ENCODE measurements around the gene ASPG.

ASPG gene

DNA sequence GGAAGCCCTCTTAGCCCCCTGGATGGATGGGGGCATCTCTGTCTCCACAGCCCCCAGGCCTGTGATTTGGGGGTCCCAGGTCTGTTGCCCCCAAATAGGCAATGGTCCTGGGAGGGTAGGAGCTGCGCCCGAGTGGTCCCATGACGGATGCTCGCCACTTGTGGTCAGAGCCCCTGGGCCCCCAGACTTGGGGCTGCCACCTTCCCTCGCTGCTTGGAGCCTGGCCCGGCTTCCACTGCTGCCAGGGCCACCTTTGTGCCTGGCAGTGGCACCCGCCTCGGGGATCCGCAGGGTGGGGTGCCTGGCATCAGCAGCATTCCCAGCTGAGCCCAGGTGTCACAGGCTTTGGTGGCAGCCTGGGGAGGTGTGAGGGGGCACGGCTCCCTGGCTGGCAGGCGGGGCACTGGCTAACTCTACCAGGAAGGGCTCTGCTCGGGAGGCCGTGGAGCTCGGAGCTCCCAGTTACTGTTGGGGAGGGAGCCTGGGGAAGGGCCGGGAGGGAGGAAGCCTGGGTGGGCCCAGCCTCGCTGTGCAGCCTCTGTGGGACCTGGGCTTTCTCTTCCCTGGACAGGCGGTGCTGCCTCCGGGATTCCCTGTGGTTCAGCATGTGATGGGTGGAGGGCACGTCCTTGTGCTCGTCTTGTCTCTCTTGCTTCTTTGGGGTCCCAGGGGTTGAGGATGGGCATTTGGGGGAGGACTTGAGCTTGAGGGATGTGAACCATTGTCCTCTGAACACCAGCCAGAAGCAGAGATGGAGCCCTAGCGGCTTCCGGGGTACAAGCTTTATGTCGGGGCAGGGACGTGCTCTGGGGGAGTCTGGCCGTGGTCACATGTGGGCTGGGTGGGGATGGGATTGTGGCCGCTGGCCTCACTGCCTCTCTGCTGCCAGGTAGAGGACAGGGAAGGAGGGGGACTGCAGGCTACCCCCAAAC lies 58.3 kb downstream of the ASPG start:
- Histone ChIP-seq H3K9ac (ENCODE audit: low read length) (no peak overlapping the region), H3K9me2 (replicated peaks; ENCODE audit: insufficient read depth, low read length) (no peaks in the 10 kb centered on the region), H3K79me2 (ENCODE audit: low read length) (no peaks in the 10 kb centered on the region), H3F3A (ENCODE audit: insufficient read depth, low read length) (no peaks in the 10 kb centered on the region), H3K4me2 (ENCODE audit: low read depth, low read length) (no peak overlapping the region), H3K27ac (ENCODE audit: low read length) (no peak overlapping the region), H3K27me3 (replicated peaks; ENCODE audit: insufficient read depth, low read length) (peaks cover 22% of the 10 kb centered on the region), H3K4me1 (ENCODE audit: low read length) (no peaks in the 10 kb centered on the region), H3K9me3 (replicated peaks; ENCODE audit: insufficient read depth, low read length) (no peaks in the 10 kb centered on the region), H2AFZ (ENCODE audit: low read length) (no peak overlapping the region), H3K4me3 (ENCODE audit: low read length) (no peak overlapping the region), H3K36me3 (replicated peaks; ENCODE audit: insufficient read depth, low read length) (no peaks in the 10 kb centered on the region), H4K20me1 (ENCODE audit: insufficient read depth, low read length) (no peaks in the 10 kb centered on the region)
- no peak for DNase-seq
- no peak for TF ChIP-seq EZH2 (optimal IDR thresholded peaks at IDR 0.05; ENCODE audit: low read depth, low read length)
- TF ChIP-seq, protein P1, sequence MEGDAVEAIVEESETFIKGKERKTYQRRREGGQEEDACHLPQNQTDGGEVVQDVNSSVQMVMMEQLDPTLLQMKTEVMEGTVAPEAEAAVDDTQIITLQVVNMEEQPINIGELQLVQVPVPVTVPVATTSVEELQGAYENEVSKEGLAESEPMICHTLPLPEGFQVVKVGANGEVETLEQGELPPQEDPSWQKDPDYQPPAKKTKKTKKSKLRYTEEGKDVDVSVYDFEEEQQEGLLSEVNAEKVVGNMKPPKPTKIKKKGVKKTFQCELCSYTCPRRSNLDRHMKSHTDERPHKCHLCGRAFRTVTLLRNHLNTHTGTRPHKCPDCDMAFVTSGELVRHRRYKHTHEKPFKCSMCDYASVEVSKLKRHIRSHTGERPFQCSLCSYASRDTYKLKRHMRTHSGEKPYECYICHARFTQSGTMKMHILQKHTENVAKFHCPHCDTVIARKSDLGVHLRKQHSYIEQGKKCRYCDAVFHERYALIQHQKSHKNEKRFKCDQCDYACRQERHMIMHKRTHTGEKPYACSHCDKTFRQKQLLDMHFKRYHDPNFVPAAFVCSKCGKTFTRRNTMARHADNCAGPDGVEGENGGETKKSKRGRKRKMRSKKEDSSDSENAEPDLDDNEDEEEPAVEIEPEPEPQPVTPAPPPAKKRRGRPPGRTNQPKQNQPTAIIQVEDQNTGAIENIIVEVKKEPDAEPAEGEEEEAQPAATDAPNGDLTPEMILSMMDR (IDR thresholded peaks at IDR 0.05; ENCODE audit: low read length): no peak
- TF ChIP-seq EZH2phosphoT487 (IDR thresholded peaks at IDR 0.05; ENCODE audit: low read length): no peak

DNA sequence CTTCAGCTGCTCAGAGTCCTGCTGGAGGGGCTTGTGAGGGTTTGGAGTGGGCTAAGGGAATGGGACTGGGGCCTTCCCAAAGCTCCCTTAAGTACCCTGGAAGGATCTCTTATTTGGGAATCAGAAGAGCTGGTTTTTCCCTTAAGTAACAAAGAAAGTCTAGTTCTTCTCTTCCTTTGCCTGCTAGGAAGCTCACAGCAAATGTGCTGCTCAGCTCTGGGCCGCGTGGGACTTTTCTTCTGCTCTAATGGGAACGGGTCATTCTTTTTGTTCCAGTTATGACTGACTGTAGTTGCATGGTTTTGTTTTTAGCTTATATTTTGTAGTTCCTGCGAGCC lies 58.9 kb downstream of the ASPG start:
- Histone ChIP-seq H3K36me3 (replicated peaks; ENCODE audit: insufficient read depth, low read length) (no peaks in the 10 kb centered on the region), H3K4me3 (ENCODE audit: low read length) (no peak overlapping the region), H3K79me2 (ENCODE audit: low read length) (no peaks in the 10 kb centered on the region), H3K9me2 (replicated peaks; ENCODE audit: insufficient read depth, low read length) (no peaks in the 10 kb centered on the region), H3K9ac (ENCODE audit: low read length) (no peak overlapping the region), H3F3A (ENCODE audit: insufficient read depth, low read length) (no peaks in the 10 kb centered on the region), H4K20me1 (ENCODE audit: insufficient read depth, low read length) (no peaks in the 10 kb centered on the region), H2AFZ (ENCODE audit: low read length) (no peak overlapping the region), H3K27ac (ENCODE audit: low read length) (no peak overlapping the region), H3K4me2 (ENCODE audit: low read depth, low read length) (no peak overlapping the region), H3K27me3 (replicated peaks; ENCODE audit: insufficient read depth, low read length) (peaks cover 22% of the 10 kb centered on the region), H3K4me1 (ENCODE audit: low read length) (no peaks in the 10 kb centered on the region), H3K9me3 (replicated peaks; ENCODE audit: insufficient read depth, low read length) (no peaks in the 10 kb centered on the region)
- TF ChIP-seq EZH2phosphoT487 (IDR thresholded peaks at IDR 0.05; ENCODE audit: low read length): no peak
- no peak for TF ChIP-seq EZH2 (optimal IDR thresholded peaks at IDR 0.05; ENCODE audit: low read depth, low read length)
- TF ChIP-seq, protein P1 (IDR thresholded peaks at IDR 0.05; ENCODE audit: low read length): no peak
- no peak for DNase-seq

DNA sequence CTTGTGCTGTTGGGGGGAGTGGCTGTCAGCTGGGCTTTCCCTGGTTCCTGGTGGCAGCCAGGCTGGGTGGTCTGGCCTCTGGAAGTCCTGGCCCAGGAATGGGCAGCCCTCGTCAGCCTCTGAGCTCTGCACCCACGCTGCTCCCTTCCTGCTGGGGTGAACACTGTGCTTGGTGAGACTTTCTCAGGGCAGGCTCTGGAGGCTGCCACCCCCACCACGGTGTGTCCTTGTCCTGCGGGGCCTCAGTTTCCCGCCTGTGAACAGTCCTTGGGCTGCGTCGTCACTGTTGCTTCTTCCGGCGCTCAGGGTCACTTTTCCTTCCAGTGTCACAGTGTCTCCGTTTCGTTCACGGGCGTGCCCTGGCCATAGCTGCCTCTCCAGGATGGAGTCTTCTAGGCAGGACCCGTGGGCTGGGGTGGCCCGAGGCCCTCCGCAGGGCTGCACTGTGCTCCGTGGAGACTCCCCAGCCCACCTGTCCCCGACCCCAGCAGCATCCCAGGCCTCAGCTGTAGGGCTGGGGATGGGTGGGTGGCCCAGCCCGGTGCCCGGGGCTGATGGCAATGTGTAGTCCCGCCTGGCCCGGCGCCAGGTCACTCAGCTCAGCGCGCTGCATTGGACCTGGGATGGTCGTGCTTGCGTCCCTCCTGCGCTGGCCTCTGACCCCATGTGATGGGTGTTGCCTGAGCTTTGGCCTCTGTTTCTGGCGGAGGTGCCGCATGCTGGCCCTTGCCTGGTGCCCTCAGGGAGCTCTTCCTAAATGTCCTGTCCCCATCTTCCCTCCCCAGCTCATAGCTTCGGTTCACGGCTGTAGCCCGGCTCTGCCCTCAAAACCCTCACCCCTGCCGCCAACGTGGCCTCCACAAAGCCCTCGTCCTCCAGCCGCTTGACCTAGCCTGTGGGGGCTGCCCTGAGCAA lies 59.7 kb downstream of the ASPG start:
- H3K4me2 ChIP-seq (ENCODE audit: low read depth, low read length): no peak overlapping the region
- no peaks in the 10 kb centered on the region for H4K20me1 ChIP-seq (ENCODE audit: insufficient read depth, low read length)
- H3K36me3 ChIP-seq (replicated peaks; ENCODE audit: insufficient read depth, low read length): no peaks in the 10 kb centered on the region
- no peak for TF ChIP-seq EZH2 (optimal IDR thresholded peaks at IDR 0.05; ENCODE audit: low read depth, low read length)
- no peak for TF ChIP-seq EZH2phosphoT487 (IDR thresholded peaks at IDR 0.05; ENCODE audit: low read length)
- TF ChIP-seq, protein P1 (IDR thresholded peaks at IDR 0.05; ENCODE audit: low read length): no peak
- H3K9me2 ChIP-seq (replicated peaks; ENCODE audit: insufficient read depth, low read length): no peaks in the 10 kb centered on the region
- no peaks in the 10 kb centered on the region for H3K9me3 ChIP-seq (replicated peaks; ENCODE audit: insufficient read depth, low read length)
- H3K4me1 ChIP-seq (ENCODE audit: low read length): no peaks in the 10 kb centered on the region
- no peak overlapping the region for H3K27ac ChIP-seq (ENCODE audit: low read length)
- H3K79me2 ChIP-seq (ENCODE audit: low read length): no peaks in the 10 kb centered on the region
- H3K4me3 ChIP-seq (ENCODE audit: low read length): no peak overlapping the region
- H3K27me3 ChIP-seq (replicated peaks; ENCODE audit: insufficient read depth, low read length): peaks cover 22% of the 10 kb centered on the region
- H3K9ac ChIP-seq (ENCODE audit: low read length): no peak overlapping the region
- no peak for DNase-seq
- no peaks in the 10 kb centered on the region for H3F3A ChIP-seq (ENCODE audit: insufficient read depth, low read length)
- H2AFZ ChIP-seq (ENCODE audit: low read length): no peak overlapping the region
